SW480 (cell line): ENCODE results near the gene TMEM87B.
"Not testable (repeated sequence)": the region's sequence is repeated elsewhere in the genome, so short reads cannot be mapped to it uniquely, and the experiment has no call there.

Experiments
- DNase-seq: peaks from one replicate; pipeline ENCODE4 v3.0.0-alpha.2; 2016; ENCODE audit warnings: low spot score

Gene TMEM87B

GRCh38 chr2:112033600-112033999, 21.5 kb upstream of the TMEM87B start:
- DNase-seq, result no peak

DNA sequence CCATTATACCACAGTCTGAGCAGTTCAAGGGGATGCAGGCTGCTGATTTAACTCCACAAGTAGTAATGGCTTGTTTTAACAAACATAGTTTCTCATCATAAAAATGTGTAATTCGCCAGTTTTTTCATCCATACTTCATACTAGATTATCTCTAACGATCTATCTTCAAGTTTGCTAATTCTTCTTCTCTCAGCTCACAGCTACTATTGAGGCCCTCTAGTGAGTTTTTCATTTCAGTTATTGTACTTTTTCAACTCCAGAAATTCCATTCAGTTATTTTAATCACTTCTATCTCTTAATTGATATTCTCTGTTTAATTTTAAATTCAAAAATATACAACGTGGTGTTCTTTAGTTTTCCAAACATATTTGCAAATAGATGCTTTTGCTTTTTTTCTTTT, 20.1 kb upstream of the TMEM87B start:
- no peak for DNase-seq

DNA sequence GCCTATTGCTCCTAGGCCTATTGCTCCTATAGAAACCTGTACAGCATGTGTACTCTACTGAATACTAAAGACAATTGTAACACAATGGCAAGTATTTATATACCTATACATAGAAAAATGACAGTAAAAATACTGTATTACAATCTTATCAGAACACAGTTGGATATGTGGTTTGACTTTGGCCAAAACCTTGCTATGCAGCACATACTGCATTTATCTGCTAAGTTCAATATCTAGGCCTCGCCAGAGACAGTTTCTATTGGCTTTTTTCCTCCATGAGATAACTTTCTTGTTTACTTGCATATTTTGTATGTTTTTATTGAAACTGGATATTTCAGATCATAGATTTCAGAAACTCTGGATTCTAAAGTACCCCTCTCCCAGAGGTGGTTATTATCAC, 19.3 kb upstream of the TMEM87B start:
- DNase-seq, result no peak

DNA sequence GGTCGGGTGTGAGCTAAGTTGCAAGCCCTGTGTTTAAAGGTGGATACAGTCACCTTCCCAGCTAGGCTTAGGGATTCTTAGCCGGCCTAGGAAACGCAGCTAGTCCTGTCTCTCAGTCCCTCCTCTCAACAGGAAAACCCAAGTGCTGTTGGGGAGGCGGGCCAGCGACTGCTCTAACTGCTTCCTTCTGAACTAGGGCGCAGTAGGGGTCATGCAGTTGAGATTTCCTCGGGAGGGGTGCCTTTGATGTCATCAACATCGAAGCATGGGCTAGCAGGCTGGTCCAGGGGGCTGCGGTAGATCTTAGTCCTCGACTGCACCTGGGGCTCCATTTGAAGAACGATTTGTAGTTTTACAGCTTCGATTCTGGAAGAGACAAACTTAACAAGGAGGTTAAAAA, 15.5 kb upstream of the TMEM87B start:
- DNase-seq, result not testable (repeated sequence)

DNA sequence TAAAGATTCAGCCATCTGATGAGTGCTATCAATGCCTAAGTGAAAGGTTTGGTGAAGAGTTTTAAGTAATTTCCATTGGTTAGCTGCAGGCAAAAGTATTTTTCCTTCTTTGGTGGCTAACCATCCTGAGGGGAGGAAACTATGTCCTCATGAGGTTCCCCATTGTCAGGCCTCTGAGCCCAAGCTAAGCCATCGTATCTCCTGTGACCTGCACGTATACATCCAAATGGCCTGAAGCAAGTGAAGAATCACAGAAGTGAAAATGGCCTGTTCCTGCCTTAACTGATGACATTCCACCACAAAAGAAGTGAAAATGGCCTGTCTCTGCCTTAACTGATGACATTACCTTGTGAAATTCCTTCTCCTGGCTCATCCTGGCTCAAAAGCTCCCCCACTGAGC, 15.0 kb upstream of the TMEM87B start:
- DNase-seq, result not testable (repeated sequence)

DNA sequence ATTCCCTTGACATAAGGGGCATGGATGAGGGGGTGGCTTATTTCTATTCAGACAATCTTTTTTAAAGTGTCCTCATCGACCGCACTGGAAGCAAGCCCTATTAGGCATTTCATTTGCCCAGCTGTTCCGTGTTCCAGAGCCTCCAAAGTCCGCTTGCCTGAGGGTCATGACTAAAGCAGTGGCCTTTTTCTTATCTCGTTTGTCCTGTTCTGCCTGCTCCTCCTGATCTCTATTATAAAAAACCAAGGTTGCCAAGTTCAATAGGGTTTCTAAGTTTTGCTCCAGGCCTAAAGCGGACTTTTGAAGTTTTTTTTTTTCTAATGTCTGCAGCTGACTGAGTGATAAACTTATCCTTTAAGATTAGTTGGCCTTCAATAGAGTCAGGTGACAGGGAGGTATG, 13.6 kb upstream of the TMEM87B start:
- not testable (repeated sequence) for DNase-seq

DNA sequence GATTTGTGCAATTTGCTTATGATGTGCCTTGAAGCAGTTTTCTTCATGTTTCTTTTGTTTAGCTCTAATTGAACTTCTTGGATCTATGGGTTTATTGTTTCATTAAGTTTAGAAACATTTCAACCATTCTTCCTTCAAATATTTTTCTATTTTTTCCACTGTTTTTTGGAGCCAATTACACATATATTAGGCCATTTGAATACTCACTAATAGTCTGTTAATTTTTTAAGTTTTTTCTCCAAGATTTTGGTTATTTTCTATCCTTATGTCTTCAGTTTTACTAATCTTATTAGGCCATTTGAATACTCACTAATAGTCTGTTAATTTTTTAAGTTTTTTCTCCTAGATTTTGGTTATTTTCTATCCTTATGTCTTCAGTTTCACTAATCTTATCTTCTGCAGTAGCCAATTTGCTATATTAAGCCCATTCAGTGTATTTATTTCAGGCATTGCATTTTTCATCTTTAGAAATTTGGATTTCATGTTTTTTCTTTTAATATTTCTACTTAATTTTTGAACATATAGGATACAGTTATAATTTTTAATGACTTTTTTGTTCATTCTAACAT, 9.5 kb upstream of the TMEM87B start:
- DNase-seq, result no peak

- no peak for DNase-seq
Measured at GRCh38 chr2:112046231-112046630, 8.8 kb upstream of the TMEM87B start.

GRCh38 chr2:112047537-112048235, 7.4 kb upstream of the TMEM87B start:
- DNase-seq, result no peak

DNA sequence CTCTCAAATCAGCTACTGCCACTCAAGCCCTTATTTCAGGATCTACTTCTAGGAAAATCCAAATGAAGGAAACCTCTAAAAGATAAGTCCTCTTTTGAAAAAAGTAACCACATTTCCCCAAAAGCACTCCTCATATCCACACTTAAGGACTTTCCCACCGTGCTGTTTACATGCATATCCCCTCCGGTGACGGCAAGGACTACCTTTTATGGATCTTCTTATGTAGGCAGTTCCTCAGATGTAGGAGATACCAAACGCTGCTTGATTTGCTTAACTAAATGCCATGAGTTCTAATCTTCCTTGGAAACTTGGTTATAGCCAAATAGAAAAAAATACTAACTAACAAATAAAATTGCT, 6.9 kb upstream of the TMEM87B start:
- DNase-seq, result no peak

- DNase-seq, result peak; percentile 75
Measured at GRCh38 chr2:112048887-112049286, 6.2 kb upstream of the TMEM87B start.

DNA sequence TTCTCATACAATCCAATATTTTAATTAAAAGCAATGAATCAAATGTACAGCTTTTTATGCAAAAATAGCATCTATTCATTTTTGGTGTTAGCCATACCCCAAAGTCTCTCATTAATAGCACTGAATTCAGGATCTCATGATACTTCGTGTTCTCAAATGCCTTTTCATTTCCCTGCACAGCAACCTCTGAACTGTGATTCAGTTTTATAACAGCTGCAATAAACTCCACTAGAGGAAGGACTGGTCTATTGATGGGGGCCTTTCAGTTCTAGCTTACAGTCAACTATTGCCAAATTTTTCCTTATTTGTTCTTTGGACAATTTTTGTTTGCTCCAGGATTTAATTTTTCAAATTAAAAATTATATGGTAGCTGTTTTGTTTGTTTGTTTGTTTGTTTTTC, 4.8 kb upstream of the TMEM87B start:
- no peak for DNase-seq

DNA sequence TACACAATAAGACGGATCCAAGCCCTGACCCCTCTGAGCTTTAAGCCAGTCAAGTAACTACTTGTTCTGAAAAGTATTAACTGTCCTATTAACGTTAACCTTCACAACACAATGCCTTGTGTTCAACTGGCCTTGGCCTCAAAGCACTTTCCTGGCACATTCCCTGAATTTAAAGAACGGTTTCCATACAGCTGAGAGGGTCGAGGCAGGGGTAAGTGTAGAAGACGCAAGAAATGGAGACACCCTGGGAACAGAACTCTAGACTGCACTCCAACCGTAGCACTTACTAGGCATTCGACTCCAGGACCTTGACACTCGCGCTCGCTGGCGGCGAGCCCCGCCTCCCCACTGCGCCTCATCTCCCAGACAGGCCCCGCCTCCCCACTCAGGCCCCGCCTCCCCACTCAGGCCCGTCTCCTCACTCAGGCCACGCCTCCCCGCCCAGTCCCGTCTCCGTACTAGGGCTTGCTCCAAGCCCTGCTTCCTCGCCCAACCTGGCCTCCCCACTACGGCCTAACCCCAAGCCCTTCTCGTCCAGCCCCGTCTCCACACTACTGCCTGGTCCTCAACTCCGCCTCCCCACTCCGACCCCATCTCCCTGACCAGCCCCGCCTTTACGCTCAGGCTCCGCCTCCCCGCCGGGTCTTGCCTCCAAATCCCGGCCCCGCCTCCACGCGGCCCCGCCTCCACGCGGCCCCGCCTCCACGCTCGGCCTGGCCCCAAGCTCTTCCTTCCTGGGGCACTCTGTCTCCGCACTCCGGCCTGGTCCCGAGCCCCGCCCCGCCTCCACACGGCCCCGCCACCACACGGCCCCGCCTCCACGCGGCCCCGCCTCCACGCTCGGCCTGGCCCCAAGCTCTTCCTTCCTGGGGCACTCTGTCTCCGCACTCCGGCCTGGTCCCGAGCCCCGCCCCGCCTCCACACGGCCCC, 887 bp upstream of the TMEM87B start:
- peak; percentile 93 for DNase-seq

DNA sequence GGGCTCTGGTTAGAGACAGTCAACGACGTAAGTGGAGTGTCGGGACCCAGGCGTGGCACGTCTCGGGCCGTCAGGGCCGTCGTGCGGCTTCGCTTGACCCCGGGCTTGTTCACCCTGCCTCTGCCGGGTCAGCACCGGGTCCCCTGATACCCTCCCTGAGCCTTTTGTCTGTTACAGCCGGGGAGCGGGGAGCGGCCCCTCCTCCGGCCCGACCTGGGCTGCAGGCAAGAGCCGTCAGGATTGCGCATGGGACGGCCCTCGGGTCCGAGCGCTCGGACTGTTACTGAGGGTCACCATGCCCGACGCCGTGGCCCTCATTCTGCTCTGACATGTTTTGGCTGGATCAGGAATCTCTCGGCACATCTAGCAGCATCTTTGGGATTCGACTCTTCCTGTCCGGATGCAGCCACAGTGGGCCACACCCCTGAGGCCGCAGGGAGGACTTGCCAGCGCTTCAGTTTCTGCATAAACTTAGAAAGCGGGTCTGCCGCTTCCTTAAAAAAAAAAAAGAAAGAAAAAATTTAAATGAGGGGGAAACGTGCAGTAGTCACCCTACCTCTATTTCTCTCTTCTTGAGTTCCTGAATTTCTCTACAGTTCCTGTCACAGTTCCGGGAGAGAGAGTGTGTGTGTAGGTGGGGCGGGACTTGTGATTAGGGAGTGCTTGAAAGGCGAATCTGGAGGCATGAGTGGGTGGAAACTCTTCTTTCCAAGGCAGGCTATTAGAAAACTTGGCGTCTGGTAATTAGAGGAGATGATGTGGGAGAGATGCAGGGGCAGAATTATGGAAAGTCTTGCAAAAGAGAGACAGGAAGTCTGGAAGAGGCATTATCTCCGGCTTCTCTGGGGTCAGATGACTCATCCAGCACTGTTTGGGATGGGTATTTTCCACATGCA, 909 bp downstream of the TMEM87B start:
- DNase-seq, result peak; percentile 73

DNA sequence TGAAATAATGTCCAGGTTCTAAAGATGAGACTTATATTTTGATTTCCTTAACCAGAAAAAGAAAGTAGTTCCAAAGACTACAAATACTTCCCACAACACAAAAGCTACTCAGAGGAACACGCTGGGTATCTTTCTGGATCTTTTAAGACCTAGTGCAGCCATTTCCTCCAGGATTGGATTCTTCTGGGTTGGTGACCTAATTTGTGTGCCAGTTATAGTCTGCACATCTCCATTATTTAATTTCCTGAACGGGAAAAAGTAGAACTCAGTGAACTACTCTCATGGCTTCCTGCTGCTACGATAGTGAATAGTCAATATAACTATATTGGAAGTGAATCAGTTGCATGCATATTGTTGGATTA, 1.5 kb downstream of the TMEM87B start:
- DNase-seq, result no peak

DNA sequence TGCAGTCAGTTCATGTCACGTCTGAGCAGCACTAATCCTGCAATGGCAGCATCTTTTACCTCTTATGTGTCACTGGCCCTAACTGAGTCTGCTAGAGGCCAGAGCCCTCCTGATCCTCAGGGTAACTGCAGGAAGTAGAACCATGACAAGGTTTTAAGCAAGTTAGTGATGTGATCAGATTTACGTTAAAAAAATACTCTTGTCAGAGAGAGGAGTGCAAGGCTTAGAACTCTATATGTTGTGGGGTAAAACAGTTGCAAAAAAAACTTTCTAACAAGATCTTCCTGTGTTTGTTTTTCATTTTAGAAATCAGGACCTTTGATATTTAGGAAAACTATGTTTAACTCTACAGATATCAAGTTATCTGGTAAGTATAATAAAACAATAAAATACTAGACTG, 4.6 kb downstream of the TMEM87B start:
- DNase-seq, result no peak

DNA sequence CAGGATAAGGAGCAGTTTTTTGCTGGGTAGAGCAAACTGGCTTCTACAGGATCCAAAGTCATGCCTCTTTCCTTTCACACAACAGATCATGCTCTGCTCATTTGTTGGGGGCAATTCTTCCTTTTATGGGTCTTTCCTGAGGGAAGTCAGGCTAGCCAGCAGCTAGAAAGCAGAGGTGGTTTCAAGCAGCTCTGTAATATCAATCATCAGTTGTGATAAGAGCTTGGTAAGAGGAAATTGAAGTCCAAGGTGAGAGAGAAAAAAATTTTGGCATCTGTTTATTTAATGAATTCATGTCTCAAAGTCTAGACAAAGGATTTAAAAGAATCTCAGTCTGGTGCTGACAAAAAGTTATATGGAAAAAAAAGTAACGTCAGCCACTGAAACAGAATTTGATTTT, 6.2 kb downstream of the TMEM87B start:
- no peak for DNase-seq

DNA sequence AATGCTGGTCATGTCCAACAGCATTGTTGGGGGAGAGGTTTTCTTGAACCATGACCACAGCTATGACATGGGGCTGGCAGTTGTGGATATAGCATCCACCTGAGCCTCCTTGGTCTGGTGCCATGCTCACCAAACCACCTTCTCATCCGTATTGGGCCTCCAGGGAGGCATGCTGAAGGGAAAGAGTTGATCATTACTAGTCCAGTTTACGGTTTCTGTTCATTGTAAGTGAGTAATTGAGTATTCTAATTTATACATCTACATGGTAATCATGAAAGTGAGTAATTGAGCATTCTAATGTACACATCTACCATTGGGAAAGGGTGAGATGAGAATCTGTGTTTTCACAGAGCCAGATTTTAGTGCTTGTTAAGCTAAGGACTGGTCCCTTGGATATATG, 6.8 kb downstream of the TMEM87B start:
- DNase-seq, result no peak

DNA sequence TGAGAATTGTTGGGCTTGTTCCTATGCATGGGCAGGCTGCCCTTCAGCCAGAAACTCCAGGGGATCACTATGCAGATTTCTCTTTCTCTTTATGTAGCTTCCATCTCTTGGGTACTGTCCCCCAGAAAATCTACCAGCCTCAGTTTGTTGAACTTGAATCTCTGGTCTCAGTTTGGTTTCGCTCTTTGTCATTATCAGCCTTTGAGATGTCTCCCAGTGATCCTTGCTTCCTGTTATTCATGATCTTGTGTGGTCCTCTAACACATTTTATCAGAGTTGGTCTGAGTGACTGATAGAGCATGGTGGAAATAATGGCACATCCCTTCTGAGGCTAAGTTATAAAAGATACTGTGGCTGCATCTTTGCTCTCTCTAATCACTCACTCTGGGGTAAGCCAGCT, 7.8 kb downstream of the TMEM87B start:
- no peak for DNase-seq

GRCh38 chr2:112065486-112065885, 10.4 kb downstream of the TMEM87B start:
- no peak for DNase-seq

DNA sequence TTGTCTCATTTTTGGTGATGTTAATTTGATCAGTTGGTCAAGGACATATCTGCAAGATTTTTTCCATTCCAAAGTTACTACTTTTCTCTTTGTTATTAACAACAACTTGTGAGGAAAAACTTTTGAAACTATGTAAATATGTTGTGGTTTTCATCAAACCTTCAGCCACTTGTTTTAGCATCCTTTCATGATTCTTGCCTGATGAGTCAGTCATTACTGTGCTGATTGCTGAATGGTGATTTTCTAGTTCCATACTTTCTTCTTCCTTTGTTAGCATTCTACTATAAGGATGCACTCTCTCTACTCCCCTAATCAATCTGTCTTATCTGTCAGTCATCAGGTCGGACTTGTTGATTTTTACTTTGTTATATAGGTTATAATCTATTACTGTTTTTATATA, 10.9 kb downstream of the TMEM87B start:
- DNase-seq, result no peak

GRCh38 chr2:112069794-112070193, 14.7 kb downstream of the TMEM87B start:
- not testable (repeated sequence) for DNase-seq
